IMR-90 (cell line): Measurements from ENCODE around the gene ZFAND5.

Experiments used
- BHLHE40 ChIP-seq: fragments of 150-350 bp; IDR thresholded peaks from 2 replicates; pipeline ENCODE4 v1.6.1; 2016; ENCODE audit warnings: mild to moderate bottlenecking, low read depth, low read length
- CEBPB ChIP-seq: IDR thresholded peaks from 2 replicates; pipeline ENCODE4 v1.6.1; 2012; ENCODE audit warnings: low read depth, low read length, improper control_type of control experiment
- FOS ChIP-seq: fragments of 150-350 bp; IDR thresholded peaks from 2 replicates; pipeline ENCODE4 v1.6.1; 2016; ENCODE audit warnings: low read depth, low read length
- MAFK ChIP-seq: IDR thresholded peaks from 2 replicates; pipeline ENCODE4 v1.6.1; 2012; ENCODE audit warnings: low read depth, low read length, improper control_type of control experiment
- MXI1 ChIP-seq: IDR thresholded peaks from 2 replicates; pipeline ENCODE4 v1.6.1; 2012; ENCODE audit warnings: low read depth, mild to moderate bottlenecking, low read length, moderate library complexity, borderline replicate concordance
- POLR2A ChIP-seq: IDR thresholded peaks from 2 replicates; pipeline ENCODE4 v1.6.1; 2012; ENCODE audit warnings: mild to moderate bottlenecking, low read depth, low read length
- RAD21 ChIP-seq: IDR thresholded peaks from 2 replicates; pipeline ENCODE4 v1.6.1; 2012; ENCODE audit warnings: low read length, improper control_type of control experiment
- RCOR1 ChIP-seq: IDR thresholded peaks from 2 replicates; pipeline ENCODE4 v1.6.1; 2012; ENCODE audit warnings: mild to moderate bottlenecking, low read length, improper control_type of control experiment; ENCODE audit not compliant: insufficient replicate concordance
- RFX5 ChIP-seq: IDR thresholded peaks from 2 replicates; pipeline ENCODE4 v1.8.0; 2012; ENCODE audit warnings: low read depth, mild to moderate bottlenecking, low read length, moderate library complexity
- SMC3 ChIP-seq: fragments of 150-350 bp; IDR thresholded peaks from 2 replicates; pipeline ENCODE4 v1.6.1; 2016; ENCODE audit warnings: low read depth, mild to moderate bottlenecking, antibody characterized with exemption, low read length, moderate library complexity
- TF ChIP-seq, protein P1 (sequence below): conservative IDR thresholded peaks from 2 replicates; pipeline ENCODE4 v1.5.1; 2012; ENCODE audit warnings: mild to moderate bottlenecking, low read depth, low read length, improper control_type of control experiment
- TF ChIP-seq, protein P2 (sequence below): fragments of 150-350 bp; IDR thresholded peaks from 2 replicates; pipeline ENCODE4 v1.6.1; 2016; ENCODE audit warnings: low read depth, mild to moderate bottlenecking, low read length, moderate library complexity, borderline replicate concordance
- TF ChIP-seq, protein P3 (sequence below): fragments of 150-350 bp; IDR thresholded peaks from 2 replicates; pipeline ENCODE4 v1.6.1; 2017; ENCODE audit warnings: mild to moderate bottlenecking, antibody characterized with exemption, low read length, low read depth

DNA sequence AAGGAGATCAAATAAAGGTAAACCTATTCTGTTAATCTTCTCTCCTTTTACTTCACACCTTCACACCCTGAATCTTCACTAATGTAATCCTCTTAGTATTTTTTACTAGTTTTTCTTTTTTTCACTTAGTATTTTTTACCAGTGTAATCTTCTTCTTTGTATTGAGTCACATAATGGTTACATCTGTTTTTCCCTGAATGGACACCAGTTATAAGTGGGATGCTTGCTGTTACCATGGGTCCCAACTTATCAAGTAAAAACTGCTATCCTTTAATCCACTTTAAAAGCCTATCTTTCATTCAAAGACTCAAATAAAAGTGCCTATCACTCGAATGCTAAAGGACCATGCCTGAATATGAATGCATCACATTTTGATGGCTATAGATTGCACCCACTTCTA is 15.1 kb downstream of the ZFAND5 start:
- TF ChIP-seq RFX5 (no peak), CEBPB (no peak), POLR2A (no peak; the same call in 1 of the 2 replicates), MXI1 (no peak), SMC3 (no peak), RAD21 (no peak), FOS (no peak), RCOR1 (no peak), MAFK (no peak), BHLHE40 (no peak)
- TF ChIP-seq, protein P1, sequence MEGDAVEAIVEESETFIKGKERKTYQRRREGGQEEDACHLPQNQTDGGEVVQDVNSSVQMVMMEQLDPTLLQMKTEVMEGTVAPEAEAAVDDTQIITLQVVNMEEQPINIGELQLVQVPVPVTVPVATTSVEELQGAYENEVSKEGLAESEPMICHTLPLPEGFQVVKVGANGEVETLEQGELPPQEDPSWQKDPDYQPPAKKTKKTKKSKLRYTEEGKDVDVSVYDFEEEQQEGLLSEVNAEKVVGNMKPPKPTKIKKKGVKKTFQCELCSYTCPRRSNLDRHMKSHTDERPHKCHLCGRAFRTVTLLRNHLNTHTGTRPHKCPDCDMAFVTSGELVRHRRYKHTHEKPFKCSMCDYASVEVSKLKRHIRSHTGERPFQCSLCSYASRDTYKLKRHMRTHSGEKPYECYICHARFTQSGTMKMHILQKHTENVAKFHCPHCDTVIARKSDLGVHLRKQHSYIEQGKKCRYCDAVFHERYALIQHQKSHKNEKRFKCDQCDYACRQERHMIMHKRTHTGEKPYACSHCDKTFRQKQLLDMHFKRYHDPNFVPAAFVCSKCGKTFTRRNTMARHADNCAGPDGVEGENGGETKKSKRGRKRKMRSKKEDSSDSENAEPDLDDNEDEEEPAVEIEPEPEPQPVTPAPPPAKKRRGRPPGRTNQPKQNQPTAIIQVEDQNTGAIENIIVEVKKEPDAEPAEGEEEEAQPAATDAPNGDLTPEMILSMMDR = no peak
- TF ChIP-seq, protein P2, sequence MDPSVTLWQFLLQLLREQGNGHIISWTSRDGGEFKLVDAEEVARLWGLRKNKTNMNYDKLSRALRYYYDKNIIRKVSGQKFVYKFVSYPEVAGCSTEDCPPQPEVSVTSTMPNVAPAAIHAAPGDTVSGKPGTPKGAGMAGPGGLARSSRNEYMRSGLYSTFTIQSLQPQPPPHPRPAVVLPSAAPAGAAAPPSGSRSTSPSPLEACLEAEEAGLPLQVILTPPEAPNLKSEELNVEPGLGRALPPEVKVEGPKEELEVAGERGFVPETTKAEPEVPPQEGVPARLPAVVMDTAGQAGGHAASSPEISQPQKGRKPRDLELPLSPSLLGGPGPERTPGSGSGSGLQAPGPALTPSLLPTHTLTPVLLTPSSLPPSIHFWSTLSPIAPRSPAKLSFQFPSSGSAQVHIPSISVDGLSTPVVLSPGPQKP = no peak
- TF ChIP-seq, protein P3, sequence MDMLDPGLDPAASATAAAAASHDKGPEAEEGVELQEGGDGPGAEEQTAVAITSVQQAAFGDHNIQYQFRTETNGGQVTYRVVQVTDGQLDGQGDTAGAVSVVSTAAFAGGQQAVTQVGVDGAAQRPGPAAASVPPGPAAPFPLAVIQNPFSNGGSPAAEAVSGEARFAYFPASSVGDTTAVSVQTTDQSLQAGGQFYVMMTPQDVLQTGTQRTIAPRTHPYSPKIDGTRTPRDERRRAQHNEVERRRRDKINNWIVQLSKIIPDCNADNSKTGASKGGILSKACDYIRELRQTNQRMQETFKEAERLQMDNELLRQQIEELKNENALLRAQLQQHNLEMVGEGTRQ = no peak
